ENCODE measurements around the gene KIF18A.
"Not testable (repeated sequence)": the region's sequence is repeated elsewhere in the genome, so short reads cannot be mapped to it uniquely, and the experiment has no call there.

The KIF18A gene

GRCh38 chr11:28106353-28107043 lies 1.5 kb downstream of the KIF18A start:
- no peak for DNase-seq (ENCODE audit: low spot score)

GRCh38 chr11:28105869-28106268 lies 2.1 kb downstream of the KIF18A start:
- peak; percentile 18 for DNase-seq (ENCODE audit: low spot score)

GRCh38 chr11:28104984-28105383 lies 3.0 kb downstream of the KIF18A start:
- DNase-seq (ENCODE audit: low spot score) = no peak

- no peak for DNase-seq (ENCODE audit: low spot score)
These were observed 3.5 kb downstream of the KIF18A start for GRCh38 chr11:28104425-28104824.

- not testable (repeated sequence) for DNase-seq (ENCODE audit: low spot score)
These were observed 5.7 kb downstream of the KIF18A start for GRCh38 chr11:28102300-28102699.

- DNase-seq (ENCODE audit: low spot score) = no peak
These were observed 7.3 kb downstream of the KIF18A start for GRCh38 chr11:28100665-28101064.

GRCh38 chr11:28099715-28100114 lies 8.2 kb downstream of the KIF18A start:
- no peak for DNase-seq (ENCODE audit: low spot score)

- no peak for DNase-seq (ENCODE audit: low spot score)
These were observed 9.7 kb downstream of the KIF18A start for GRCh38 chr11:28098257-28098656.

GRCh38 chr11:28092786-28093185 lies 15.2 kb downstream of the KIF18A start:
- DNase-seq (ENCODE audit: low spot score) = no peak

- no peak for DNase-seq (ENCODE audit: low spot score)
These were observed 17.8 kb downstream of the KIF18A start for GRCh38 chr11:28090052-28090749.

GRCh38 chr11:28089378-28089777 lies 18.6 kb downstream of the KIF18A start:
- DNase-seq (ENCODE audit: low spot score) = no peak

- DNase-seq (ENCODE audit: low spot score) = not testable (repeated sequence)
These were observed 20.3 kb downstream of the KIF18A start for GRCh38 chr11:28087693-28088092.

GRCh38 chr11:28087192-28087591 lies 20.8 kb downstream of the KIF18A start:
- DNase-seq (ENCODE audit: low spot score) = not testable (repeated sequence)

- DNase-seq (ENCODE audit: low spot score) = no peak
These were observed 21.4 kb downstream of the KIF18A start for GRCh38 chr11:28086569-28086968.

- no peak for DNase-seq (ENCODE audit: low spot score)
These were observed 24.8 kb downstream of the KIF18A start for GRCh38 chr11:28083118-28083517.

GRCh38 chr11:28077521-28077920 lies 30.4 kb downstream of the KIF18A start:
- DNase-seq (ENCODE audit: low spot score) = no peak

- no peak for DNase-seq (ENCODE audit: low spot score)
These were observed 35.6 kb downstream of the KIF18A start for GRCh38 chr11:28072321-28072720.

GRCh38 chr11:28071305-28071704 lies 36.7 kb downstream of the KIF18A start:
- DNase-seq (ENCODE audit: low spot score) = no peak

GRCh38 chr11:28058333-28058732 lies 49.6 kb downstream of the KIF18A start:
- no peak for DNase-seq (ENCODE audit: low spot score)

- no peak for DNase-seq (ENCODE audit: low spot score)
These were observed 53.1 kb downstream of the KIF18A start for GRCh38 chr11:28054821-28055220.

GRCh38 chr11:28049338-28050216 lies 58.4 kb downstream of the KIF18A start:
- DNase-seq (ENCODE audit: low spot score) = no peak

- DNase-seq (ENCODE audit: low spot score) = no peak
These were observed 59.1 kb downstream of the KIF18A start for GRCh38 chr11:28048812-28049211.

Measured in hematopoietic multipotent progenitor cell treated with erythropoietin and hydrocortisone succinate and interleukin-3 and kit ligand, for 17 days (in vitro differentiated cells).